ENCODE measurements around the gene LGALS4. TPM values are rescaled to one million over a fixed set of nuclear protein-coding genes. Genes with fewer than 3 reads are reported as not detected.

Gene LGALS4
- total RNA-seq, 2 experiments from 2014 or later: 1.0 to 1.1 TPM

- ChIA-PET POLR2A (no interaction called here), CTCF (ENCODE audit: unreplicated experiment) (no interaction called here)
- Histone ChIP-seq H3K4me2 (ENCODE audit: low read length) (no peak overlapping the region), H3K27ac (ENCODE audit: low read depth, low read length, poor library complexity, severe bottlenecking) (no peak overlapping the region), H4K20me1 (ENCODE audit: insufficient read depth, low read length) (peaks cover 6% of the 10 kb centered on the region), H3K4me3 (ENCODE audit: low read depth, low read length, poor library complexity, severe bottlenecking) (no peak overlapping the region), H3K9me2 (ENCODE audit: insufficient read depth, low read length) (no peaks in the 10 kb centered on the region), H3K79me2 (ENCODE audit: insufficient read depth, low read depth, low read length) (peaks cover 2% of the 10 kb centered on the region; the same call in 1 of the 2 replicates), H3K4me1 (ENCODE audit: insufficient read depth, low read length, poor library complexity, severe bottlenecking) (peaks cover 7% of the 10 kb centered on the region), H3K36me3 (ENCODE audit: insufficient read depth, low read length) (peaks cover 62% of the 10 kb centered on the region), H3K9me3 (ENCODE audit: low read length) (no peaks in the 10 kb centered on the region), H2AFZ (ENCODE audit: low read length) (no peak overlapping the region)
- intact Hi-C loops (cut with micrococcal nuclease; ENCODE audit: unreplicated experiment): no loop called here
- no peak for DNase-seq (ENCODE audit: low spot score)
- TSS peak; percentile 33 for BruUV-seq (replicated peaks)
- no peak for TF ChIP-seq CTCF (conservative IDR thresholded peaks at IDR 0.05; ENCODE audit: low read length)
- no peak for TF ChIP-seq EZH2phosphoT487 (IDR thresholded peaks at IDR 0.05; ENCODE audit: borderline replicate concordance, low read depth, low read length)
Measured at GRCh38 chr19:38836159-38836982, 23.6 kb upstream of the LGALS4 start.

- Histone ChIP-seq H3K4me3 (ENCODE audit: low read depth, low read length, poor library complexity, severe bottlenecking) (no peak overlapping the region), H3K9me2 (ENCODE audit: insufficient read depth, low read length) (no peaks in the 10 kb centered on the region), H4K20me1 (ENCODE audit: insufficient read depth, low read length) (no peaks in the 10 kb centered on the region), H3K36me3 (ENCODE audit: insufficient read depth, low read length) (peaks cover 53% of the 10 kb centered on the region), H2AFZ (ENCODE audit: low read length) (no peak overlapping the region), H3K27ac (ENCODE audit: low read depth, low read length, poor library complexity, severe bottlenecking) (peak overlapping the region; percentile 30), H3K79me2 (ENCODE audit: insufficient read depth, low read depth, low read length) (peaks cover 7% of the 10 kb centered on the region; the same call in 1 of the 2 replicates), H3K9me3 (ENCODE audit: low read length) (no peaks in the 10 kb centered on the region), H3K4me1 (ENCODE audit: insufficient read depth, low read length, poor library complexity, severe bottlenecking) (peaks cover 17% of the 10 kb centered on the region), H3K4me2 (ENCODE audit: low read length) (no peak overlapping the region)
- DNase-seq (ENCODE audit: low spot score): no peak
- intact Hi-C loops (cut with micrococcal nuclease; ENCODE audit: unreplicated experiment): no loop called here
- CTCF ChIA-PET (ENCODE audit: unreplicated experiment): no interaction called here
- no peak for TF ChIP-seq CTCF (conservative IDR thresholded peaks at IDR 0.05; ENCODE audit: low read length)
- BruUV-seq (replicated peaks): no TSS peak
- POLR2A ChIA-PET: no interaction called here
Measured at GRCh38 chr19:38834590-38834989, 21.8 kb upstream of the LGALS4 start.

DNA sequence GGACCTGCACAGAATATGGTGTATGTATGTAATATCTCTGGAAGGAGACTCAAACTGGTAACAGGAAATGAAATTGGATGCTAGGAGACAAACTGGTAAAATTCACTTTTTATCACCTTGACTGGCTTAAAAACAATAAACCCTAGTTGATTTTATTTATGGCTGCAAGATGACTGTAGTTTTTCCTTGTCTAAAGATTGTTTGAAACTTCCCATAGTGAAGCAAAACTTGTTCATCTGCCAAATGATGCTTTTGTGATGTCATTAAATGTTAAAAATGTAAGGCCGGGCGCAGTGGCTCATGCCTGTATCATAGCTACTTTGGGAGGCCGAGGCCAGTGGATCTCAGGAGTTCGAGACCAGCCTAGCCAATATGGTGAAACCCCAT, 21.4 kb upstream of the LGALS4 start:
- no TSS peak for BruUV-seq (replicated peaks)
- Histone ChIP-seq H3K4me2 (ENCODE audit: low read length) (no peak overlapping the region), H3K4me3 (ENCODE audit: low read depth, low read length, poor library complexity, severe bottlenecking) (no peak overlapping the region), H3K4me1 (ENCODE audit: insufficient read depth, low read length, poor library complexity, severe bottlenecking) (peaks cover 17% of the 10 kb centered on the region), H3K79me2 (ENCODE audit: insufficient read depth, low read depth, low read length) (peaks cover 7% of the 10 kb centered on the region; the same call in 1 of the 2 replicates), H3K27ac (ENCODE audit: low read depth, low read length, poor library complexity, severe bottlenecking) (no peak overlapping the region), H3K9me2 (ENCODE audit: insufficient read depth, low read length) (no peaks in the 10 kb centered on the region), H3K36me3 (ENCODE audit: insufficient read depth, low read length) (peaks cover 50% of the 10 kb centered on the region), H4K20me1 (ENCODE audit: insufficient read depth, low read length) (no peaks in the 10 kb centered on the region), H3K9me3 (ENCODE audit: low read length) (no peaks in the 10 kb centered on the region), H2AFZ (ENCODE audit: low read length) (no peak overlapping the region)
- no peak for TF ChIP-seq EZH2phosphoT487 (IDR thresholded peaks at IDR 0.05; ENCODE audit: borderline replicate concordance, low read depth, low read length)
- no peak for TF ChIP-seq CTCF (conservative IDR thresholded peaks at IDR 0.05; ENCODE audit: low read length)
- ChIA-PET CTCF (ENCODE audit: unreplicated experiment) (no interaction called here), POLR2A (no interaction called here)
- intact Hi-C loops (cut with micrococcal nuclease; ENCODE audit: unreplicated experiment): no loop called here
- DNase-seq (ENCODE audit: low spot score): no peak
